HepG2 (cell line): ENCODE measurements around the gene USP14. TPM values are rescaled to one million over a fixed set of nuclear protein-coding genes. Genes with fewer than 3 reads are reported as not detected.

ENCODE experiments used
- ATAC-seq: fragments of 200-7000 bp; cut with Tn5 transposase; 3 replicates; pipeline ENCODE4 v1.9.1; 2020; ENCODE audit warnings: mild to moderate bottlenecking, moderate library complexity
- BruUV-seq: library from RNA; stranded (reverse); fragments of 400-500 nt; replicated peaks from 2 replicates; lab custom pipeline; 2021; lab: Mats Ljungman, UMichigan
- CTCF ChIA-PET: fragments of 300-600 bp; formaldehyde crosslinking; extraction: SDS; loops from one replicate; lab custom pipeline; 2021; ENCODE audit warnings: low total read pairs, inconsistent platforms, low intra/inter-chr PET ratio; lab: Yijun Ruan, JAX
- POLR2A ChIA-PET: fragments of 350-600 bp; sonication (Branson Sonifier 250); formaldehyde crosslinking; loops from one replicate; lab custom pipeline; 2020; ENCODE audit warnings: antibody characterized with exemption, inconsistent platforms; lab: Yijun Ruan, JAX
- DNase-seq: peaks from one replicate; pipeline ENCODE4 v3.0.0-alpha.2; 2015; ENCODE audit warnings: low spot score
- FAIRE-seq: peaks from 3 replicates; lab custom pipeline; 2011; peaks lifted over from hg19 to GRCh38; lab: Jason Lieb, UNC
- H2AFZ ChIP-seq: one replicate; pipeline ENCODE4 v1.6.1; 2011; ENCODE audit warnings: low read length, inconsistent platforms
- H3K27ac ChIP-seq: fragments of 300-600 bp; 3 replicates; pipeline ENCODE4 v1.8.0; 2011; ENCODE audit warnings: mixed run types, mild to moderate bottlenecking, mixed read lengths, low read length, inconsistent platforms; ENCODE audit not compliant: insufficient read depth; ENCODE audit errors: extremely low read length
- H3K27me3 ChIP-seq, 2 experiments: fragments of 200-600 bp in 1 of 2; 2 replicates in 1 of 2; 3 replicates in 1 of 2; pipeline versions ENCODE4 v1.6.0 to v1.8.0; 2011; ENCODE audit warnings: low read length in 2 of 2, mild to moderate bottlenecking in 2 of 2, moderate library complexity in 2 of 2, inconsistent platforms in 1 of 2; ENCODE audit not compliant: insufficient read depth in 2 of 2, control insufficient read depth in 1 of 2
- H3K36me3 ChIP-seq, 2 experiments: fragments of 200-600 bp in 1 of 2; replicated peaks in 1 of 2; 2 replicates in 1 of 2; 3 replicates in 1 of 2; pipeline versions ENCODE4 v1.5.1 to v1.8.0; 2011; ENCODE audit warnings: low read length in 2 of 2, inconsistent platforms in 1 of 2; ENCODE audit not compliant: insufficient read depth in 2 of 2, control insufficient read depth in 1 of 2
- H3K4me1 ChIP-seq: 2 replicates; pipeline ENCODE4 v1.5.1; 2012; ENCODE audit warnings: low read length, inconsistent platforms; ENCODE audit not compliant: insufficient read depth
- H3K4me2 ChIP-seq: 2 replicates; pipeline ENCODE4 v1.6.0; 2011; ENCODE audit warnings: low read depth, low read length, inconsistent platforms
- H3K4me3 ChIP-seq, 3 experiments: fragments of 200-600 bp in 1 of 3; sonication (generic), shearing (Covaris generic) in 1 of 3; replicated peaks in 1 of 3; 2 replicates each; pipeline ENCODE4 v1.5.1; 2011 to 2016; ENCODE audit warnings: low read length in 3 of 3, inconsistent platforms in 2 of 3, low read depth in 2 of 3, mild to moderate bottlenecking in 2 of 3, control low read depth in 1 of 3, mixed read lengths in 1 of 3; ENCODE audit not compliant: insufficient read depth in 1 of 3
- H3K79me2 ChIP-seq: one replicate; pipeline ENCODE4 v1.6.1; 2011; ENCODE audit warnings: low read length, inconsistent platforms; ENCODE audit not compliant: insufficient read depth
- H3K9ac ChIP-seq: 2 replicates; pipeline ENCODE4 v1.6.0; 2011; ENCODE audit warnings: mild to moderate bottlenecking, low read depth, low read length, inconsistent platforms; ENCODE audit not compliant: insufficient read depth
- H3K9me3 ChIP-seq: 2 replicates; pipeline ENCODE4 v1.5.1; 2012; ENCODE audit warnings: mild to moderate bottlenecking, low read length
- H4K20me1 ChIP-seq: 2 replicates; pipeline ENCODE4 v1.6.0; 2011; ENCODE audit warnings: inconsistent platforms, mild to moderate bottlenecking, low read length, moderate library complexity; ENCODE audit not compliant: insufficient read depth
- CBX5 ChIP-seq: sonication (generic); formaldehyde crosslinking; IDR thresholded peaks from 2 replicates; pipeline ENCODE4 v1.4.0; 2020; ENCODE audit warnings: missing genetic modification reagents, borderline replicate concordance
- HHEX ChIP-seq: IDR thresholded peaks from 2 replicates; pipeline ENCODE4 v1.6.1; 2016; ENCODE audit warnings: control low read depth
- MBD4 ChIP-seq: IDR thresholded peaks from 2 replicates; pipeline ENCODE4 v1.6.1; 2012; ENCODE audit warnings: low read length, inconsistent platforms, borderline replicate concordance
- MEIS1 ChIP-seq: sonication (generic); formaldehyde crosslinking; IDR thresholded peaks from 2 replicates; pipeline ENCODE4 v1.9.0; 2021; ENCODE audit warnings: mild to moderate bottlenecking, missing genetic modification reagents, moderate library complexity, borderline replicate concordance
- MLXIP ChIP-seq: sonication (generic); formaldehyde crosslinking; IDR thresholded peaks from 2 replicates; pipeline ENCODE4 v1.9.0; 2021; ENCODE audit warnings: missing genetic modification reagents, borderline replicate concordance
- PHF20 ChIP-seq: sonication (generic); formaldehyde crosslinking; IDR thresholded peaks from 2 replicates; pipeline ENCODE4 v1.5.0; 2020; ENCODE audit warnings: mild to moderate bottlenecking, missing genetic modification reagents
- POLR2AphosphoS2 ChIP-seq: IDR thresholded peaks from 2 replicates; pipeline ENCODE4 v1.6.1; 2011; ENCODE audit warnings: low read depth, low read length, improper control_type of control experiment
- ZNF598 ChIP-seq: sonication (generic); formaldehyde crosslinking; IDR thresholded peaks from 2 replicates; pipeline ENCODE4 v1.5.1; 2020; ENCODE audit warnings: mild to moderate bottlenecking, missing genetic modification reagents, borderline replicate concordance
- ZNF619 ChIP-seq: sonication (generic); formaldehyde crosslinking; IDR thresholded peaks from 2 replicates; pipeline ENCODE4 v1.4.0; 2020; ENCODE audit warnings: mild to moderate bottlenecking, missing genetic modification reagents
- ZNF740 ChIP-seq: sonication (generic); formaldehyde crosslinking; IDR thresholded peaks from 2 replicates; pipeline ENCODE4 v1.4.0; 2020; ENCODE audit warnings: missing genetic modification reagents
- WGBS: methylation state at CpG from one replicate; pipeline ENCODE4 v1.1.6; 2017; ENCODE audit warnings: low lambda C conversion rate; 5-methylcytosine and 5-hydroxymethylcytosine counted together
- in situ Hi-C: cut with HindIII; loops from 2 replicates; pipeline ENCODE4 v1.10.0; 2017; ENCODE audit warnings: low pct_unique_long_range_greater_than_20kb; ENCODE audit not compliant: extremely low pct_ligation_motif_present
- intact Hi-C: fragments of 100-400 bp; cut with micrococcal nuclease; formaldehyde crosslinking; loops from one replicate; pipeline ENCODE4 v1.10.0; 2022; ENCODE audit not compliant: unreplicated experiment
- polyA plus RNA-seq, 8 experiments: library from polyadenylated mRNA; depleted of rRNA in 3 of 8; stranded (reverse) in 7 of 8; unstranded in 1 of 8; fragments of >200 nt; fragmentation: Illumina TruSeq in 4 of 8; extraction: Trizol in 4 of 8; gene quantifications; 2 replicates each; pipeline versions ENCODE4 v1.2.1 to v1.2.3, GENCODE V29; 2011 to 2016; ENCODE audit warnings: low read depth in 4 of 8, missing spikeins in 1 of 8, mixed read lengths in 1 of 8; ENCODE audit not compliant: insufficient read depth in 1 of 8
- total RNA-seq, 5 experiments: library from RNA; depleted of rRNA; stranded (reverse); fragments of >200 nt; fragmentation: Illumina TruSeq; extraction: Trizol; gene quantifications; 2 replicates each; pipeline ENCODE4 v1.2.3, GENCODE V29; 2016; ENCODE audit warnings: low read depth in 1 of 5
- TF ChIP-seq, protein P1 (sequence below): sonication (generic); formaldehyde crosslinking; IDR thresholded peaks from 2 replicates; pipeline ENCODE4 v1.5.0; 2020; ENCODE audit warnings: missing genetic modification reagents
- TF ChIP-seq, protein P2 (sequence below): sonication (generic); formaldehyde crosslinking; conservative IDR thresholded peaks from 2 replicates; pipeline ENCODE4 v1.4.0; 2020; ENCODE audit warnings: missing genetic modification reagents
- TF ChIP-seq, protein P3 (sequence below): sonication (generic); formaldehyde crosslinking; IDR thresholded peaks from 2 replicates; pipeline ENCODE4 v1.4.0; 2020; ENCODE audit warnings: missing genetic modification reagents
- TF ChIP-seq, protein P4 (sequence below): sonication (generic); formaldehyde crosslinking; conservative IDR thresholded peaks from 2 replicates; pipeline ENCODE4 v1.4.0; 2020; ENCODE audit warnings: missing genetic modification reagents

The USP14 gene
- total and polyA plus RNA-seq, 2 of the 13 experiments (the other 11 are each of a cell fraction or from before 2014, with no cell fraction given): 14.7 to 16.6 TPM

DNA sequence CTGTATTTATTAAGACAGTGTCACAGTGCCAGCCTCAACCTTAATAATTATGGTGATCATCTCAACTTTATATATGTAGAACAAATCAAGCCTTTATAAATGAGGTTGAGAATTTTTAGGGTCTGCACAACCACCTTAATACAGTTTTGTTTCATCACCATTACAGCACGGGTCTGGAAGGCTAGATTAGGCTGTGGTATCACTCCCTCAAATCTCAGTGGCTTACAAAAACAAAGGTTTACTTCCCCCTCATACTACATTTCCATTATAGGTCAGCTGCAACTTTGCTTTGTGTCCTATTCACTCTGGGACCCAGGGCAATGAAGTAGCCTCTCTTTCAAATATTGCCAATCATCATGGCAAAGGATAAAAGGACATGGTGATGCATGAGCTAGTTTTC is 23.3 kb upstream of the USP14 start:
- no peaks in the 10 kb centered on the region for H3K36me3 ChIP-seq
- no peak for ATAC-seq
- POLR2A ChIA-PET: no interaction called here
- no peak for DNase-seq
- H3K79me2 ChIP-seq: no peaks in the 10 kb centered on the region
- H3K9me3 ChIP-seq: no peaks in the 10 kb centered on the region
- H3K4me2 ChIP-seq: no peak overlapping the region
- no peaks in the 10 kb centered on the region for H3K27me3 ChIP-seq
- 6% methylated on average over 1 of the region's 1 CpG for WGBS
- no peak for FAIRE-seq
- no peak overlapping the region for H3K4me3 ChIP-seq
- no peak overlapping the region for H3K9ac ChIP-seq
- BruUV-seq: no TSS peak
- CTCF ChIA-PET: no interaction called here
- H2AFZ ChIP-seq: no peak overlapping the region
- peaks cover 15% of the 10 kb centered on the region; the same call in 1 of the 2 replicates for H3K4me1 ChIP-seq
- in situ Hi-C loops (no loop called here), intact Hi-C loops (no loop called here)
- no peak overlapping the region for H3K27ac ChIP-seq
- no peaks in the 10 kb centered on the region for H4K20me1 ChIP-seq
- TF ChIP-seq MLXIP (CRISPR knock-in tag) (no peak), ZNF740 (CRISPR knock-in tag) (no peak), MBD4 (no peak), CBX5 (CRISPR knock-in tag) (no peak), ZNF598 (no peak), POLR2AphosphoS2 (no peak), HHEX (CRISPR knock-in tag) (no peak), ZNF619 (CRISPR knock-in tag) (no peak), PHF20 (no peak), MEIS1 (no peak)
- TF ChIP-seq, protein P1, sequence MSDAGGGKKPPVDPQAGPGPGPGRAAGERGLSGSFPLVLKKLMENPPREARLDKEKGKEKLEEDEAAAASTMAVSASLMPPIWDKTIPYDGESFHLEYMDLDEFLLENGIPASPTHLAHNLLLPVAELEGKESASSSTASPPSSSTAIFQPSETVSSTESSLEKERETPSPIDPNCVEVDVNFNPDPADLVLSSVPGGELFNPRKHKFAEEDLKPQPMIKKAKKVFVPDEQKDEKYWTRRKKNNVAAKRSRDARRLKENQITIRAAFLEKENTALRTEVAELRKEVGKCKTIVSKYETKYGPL (CRISPR knock-in tag): no peak
- TF ChIP-seq, protein P2, sequence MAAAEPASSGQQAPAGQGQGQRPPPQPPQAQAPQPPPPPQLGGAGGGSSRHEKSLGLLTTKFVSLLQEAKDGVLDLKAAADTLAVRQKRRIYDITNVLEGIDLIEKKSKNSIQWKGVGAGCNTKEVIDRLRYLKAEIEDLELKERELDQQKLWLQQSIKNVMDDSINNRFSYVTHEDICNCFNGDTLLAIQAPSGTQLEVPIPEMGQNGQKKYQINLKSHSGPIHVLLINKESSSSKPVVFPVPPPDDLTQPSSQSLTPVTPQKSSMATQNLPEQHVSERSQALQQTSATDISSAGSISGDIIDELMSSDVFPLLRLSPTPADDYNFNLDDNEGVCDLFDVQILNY (CRISPR knock-in tag): no peak
- TF ChIP-seq, protein P3, sequence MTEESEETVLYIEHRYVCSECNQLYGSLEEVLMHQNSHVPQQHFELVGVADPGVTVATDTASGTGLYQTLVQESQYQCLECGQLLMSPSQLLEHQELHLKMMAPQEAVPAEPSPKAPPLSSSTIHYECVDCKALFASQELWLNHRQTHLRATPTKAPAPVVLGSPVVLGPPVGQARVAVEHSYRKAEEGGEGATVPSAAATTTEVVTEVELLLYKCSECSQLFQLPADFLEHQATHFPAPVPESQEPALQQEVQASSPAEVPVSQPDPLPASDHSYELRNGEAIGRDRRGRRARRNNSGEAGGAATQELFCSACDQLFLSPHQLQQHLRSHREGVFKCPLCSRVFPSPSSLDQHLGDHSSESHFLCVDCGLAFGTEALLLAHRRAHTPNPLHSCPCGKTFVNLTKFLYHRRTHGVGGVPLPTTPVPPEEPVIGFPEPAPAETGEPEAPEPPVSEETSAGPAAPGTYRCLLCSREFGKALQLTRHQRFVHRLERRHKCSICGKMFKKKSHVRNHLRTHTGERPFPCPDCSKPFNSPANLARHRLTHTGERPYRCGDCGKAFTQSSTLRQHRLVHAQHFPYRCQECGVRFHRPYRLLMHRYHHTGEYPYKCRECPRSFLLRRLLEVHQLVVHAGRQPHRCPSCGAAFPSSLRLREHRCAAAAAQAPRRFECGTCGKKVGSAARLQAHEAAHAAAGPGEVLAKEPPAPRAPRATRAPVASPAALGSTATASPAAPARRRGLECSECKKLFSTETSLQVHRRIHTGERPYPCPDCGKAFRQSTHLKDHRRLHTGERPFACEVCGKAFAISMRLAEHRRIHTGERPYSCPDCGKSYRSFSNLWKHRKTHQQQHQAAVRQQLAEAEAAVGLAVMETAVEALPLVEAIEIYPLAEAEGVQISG (CRISPR knock-in tag): no peak
- TF ChIP-seq, protein P4, sequence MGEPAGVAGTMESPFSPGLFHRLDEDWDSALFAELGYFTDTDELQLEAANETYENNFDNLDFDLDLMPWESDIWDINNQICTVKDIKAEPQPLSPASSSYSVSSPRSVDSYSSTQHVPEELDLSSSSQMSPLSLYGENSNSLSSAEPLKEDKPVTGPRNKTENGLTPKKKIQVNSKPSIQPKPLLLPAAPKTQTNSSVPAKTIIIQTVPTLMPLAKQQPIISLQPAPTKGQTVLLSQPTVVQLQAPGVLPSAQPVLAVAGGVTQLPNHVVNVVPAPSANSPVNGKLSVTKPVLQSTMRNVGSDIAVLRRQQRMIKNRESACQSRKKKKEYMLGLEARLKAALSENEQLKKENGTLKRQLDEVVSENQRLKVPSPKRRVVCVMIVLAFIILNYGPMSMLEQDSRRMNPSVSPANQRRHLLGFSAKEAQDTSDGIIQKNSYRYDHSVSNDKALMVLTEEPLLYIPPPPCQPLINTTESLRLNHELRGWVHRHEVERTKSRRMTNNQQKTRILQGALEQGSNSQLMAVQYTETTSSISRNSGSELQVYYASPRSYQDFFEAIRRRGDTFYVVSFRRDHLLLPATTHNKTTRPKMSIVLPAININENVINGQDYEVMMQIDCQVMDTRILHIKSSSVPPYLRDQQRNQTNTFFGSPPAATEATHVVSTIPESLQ (CRISPR knock-in tag): no peak
